Panc1 (cell line): ENCODE measurements around the gene PLIN4.

Source experiments
- POLR2AphosphoS5 ChIP-seq: IDR thresholded peaks from 2 replicates; pipeline ENCODE4 v1.6.1; 2012; ENCODE audit warnings: mild to moderate bottlenecking, low read depth, low read length, moderate library complexity
- TF ChIP-seq, protein P1 (sequence below): fragments of 450-650 bp; IDR thresholded peaks from 2 replicates; pipeline ENCODE4 v1.5.1; 2017; ENCODE audit warnings: mild to moderate bottlenecking

DNA sequence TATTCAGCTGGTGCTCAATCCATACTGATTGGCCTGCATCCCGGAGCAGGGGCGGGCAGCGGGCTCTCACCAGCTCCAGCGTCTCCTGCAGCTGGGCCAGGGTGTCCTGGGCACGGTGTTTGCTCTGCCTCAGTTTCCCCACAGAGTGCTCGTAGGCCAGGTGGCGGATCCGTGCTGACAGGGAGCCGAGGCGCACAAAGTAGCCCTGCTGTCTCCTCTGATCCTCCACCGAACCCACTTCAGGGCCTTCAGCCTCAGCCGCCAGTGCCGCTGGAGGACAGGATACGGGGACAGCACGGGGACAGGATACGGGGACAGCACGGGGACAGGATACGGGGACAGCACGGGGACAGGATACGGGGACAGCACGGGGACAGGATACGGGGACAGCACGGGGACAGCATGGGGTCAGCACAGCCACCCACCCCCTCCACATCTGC lies 7.3 kb upstream of the PLIN4 start:
- TF ChIP-seq, protein P1, sequence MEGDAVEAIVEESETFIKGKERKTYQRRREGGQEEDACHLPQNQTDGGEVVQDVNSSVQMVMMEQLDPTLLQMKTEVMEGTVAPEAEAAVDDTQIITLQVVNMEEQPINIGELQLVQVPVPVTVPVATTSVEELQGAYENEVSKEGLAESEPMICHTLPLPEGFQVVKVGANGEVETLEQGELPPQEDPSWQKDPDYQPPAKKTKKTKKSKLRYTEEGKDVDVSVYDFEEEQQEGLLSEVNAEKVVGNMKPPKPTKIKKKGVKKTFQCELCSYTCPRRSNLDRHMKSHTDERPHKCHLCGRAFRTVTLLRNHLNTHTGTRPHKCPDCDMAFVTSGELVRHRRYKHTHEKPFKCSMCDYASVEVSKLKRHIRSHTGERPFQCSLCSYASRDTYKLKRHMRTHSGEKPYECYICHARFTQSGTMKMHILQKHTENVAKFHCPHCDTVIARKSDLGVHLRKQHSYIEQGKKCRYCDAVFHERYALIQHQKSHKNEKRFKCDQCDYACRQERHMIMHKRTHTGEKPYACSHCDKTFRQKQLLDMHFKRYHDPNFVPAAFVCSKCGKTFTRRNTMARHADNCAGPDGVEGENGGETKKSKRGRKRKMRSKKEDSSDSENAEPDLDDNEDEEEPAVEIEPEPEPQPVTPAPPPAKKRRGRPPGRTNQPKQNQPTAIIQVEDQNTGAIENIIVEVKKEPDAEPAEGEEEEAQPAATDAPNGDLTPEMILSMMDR = no peak
- TF ChIP-seq POLR2AphosphoS5 = no peak
